ENCODE results near the gene SLC40A1. TPM values are rescaled to one million over a fixed set of nuclear protein-coding genes. Genes with fewer than 3 reads are reported as not detected.

SLC40A1 gene, protein sequence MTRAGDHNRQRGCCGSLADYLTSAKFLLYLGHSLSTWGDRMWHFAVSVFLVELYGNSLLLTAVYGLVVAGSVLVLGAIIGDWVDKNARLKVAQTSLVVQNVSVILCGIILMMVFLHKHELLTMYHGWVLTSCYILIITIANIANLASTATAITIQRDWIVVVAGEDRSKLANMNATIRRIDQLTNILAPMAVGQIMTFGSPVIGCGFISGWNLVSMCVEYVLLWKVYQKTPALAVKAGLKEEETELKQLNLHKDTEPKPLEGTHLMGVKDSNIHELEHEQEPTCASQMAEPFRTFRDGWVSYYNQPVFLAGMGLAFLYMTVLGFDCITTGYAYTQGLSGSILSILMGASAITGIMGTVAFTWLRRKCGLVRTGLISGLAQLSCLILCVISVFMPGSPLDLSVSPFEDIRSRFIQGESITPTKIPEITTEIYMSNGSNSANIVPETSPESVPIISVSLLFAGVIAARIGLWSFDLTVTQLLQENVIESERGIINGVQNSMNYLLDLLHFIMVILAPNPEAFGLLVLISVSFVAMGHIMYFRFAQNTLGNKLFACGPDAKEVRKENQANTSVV
- polyA plus RNA-seq (ENCODE audit: insufficient read length in 10 of 10), result 10 to 100 TPM; 31.8 to 55.6 (median 42.3) TPM
- long read RNA-seq, donor 1, transcript SLC40A1-201 (8 exons, 3,442 nt), result major isoform, 10 of 15 reads
- long read RNA-seq, donor 1, partial matches to known transcripts, result 5 of 15 reads
- long read RNA-seq, donor 1, other reads (novel, unspliced or antisense), result 0 of 15 reads
- long read RNA-seq, donor 2, transcript SLC40A1-201 (8 exons, 3,442 nt), result major isoform, 15 of 15 reads
- long read RNA-seq, donor 2, partial matches to known transcripts, result 0 of 15 reads
- long read RNA-seq, donor 2, other reads (novel, unspliced or antisense), result 0 of 15 reads
- long read RNA-seq, donor 3, result 0 reads
- long read RNA-seq, donor 4, partial matches to known transcripts, result 0 of 5 reads
- long read RNA-seq, donor 4, other reads (novel, unspliced or antisense), result 0 of 5 reads
- long read RNA-seq, donor 5, transcript SLC40A1-201 (8 exons, 3,442 nt), result major isoform, 19 of 19 reads
- long read RNA-seq, donor 5, partial matches to known transcripts, result 0 of 19 reads
- long read RNA-seq, donor 5, other reads (novel, unspliced or antisense), result 0 of 19 reads
- long read RNA-seq, donor 6, transcript SLC40A1-201 (8 exons, 3,442 nt), result major isoform, 8 of 9 reads
- long read RNA-seq, donor 6, partial matches to known transcripts, result 0 of 9 reads
- long read RNA-seq, donor 6, other reads (novel, unspliced or antisense), result 0 of 9 reads
- long read RNA-seq, donor 7, transcript SLC40A1-201 (8 exons, 3,442 nt), result major isoform, 10 of 10 reads
- long read RNA-seq, donor 7, partial matches to known transcripts, result 0 of 10 reads
- long read RNA-seq, donor 7, other reads (novel, unspliced or antisense), result 0 of 10 reads
- long read RNA-seq, donor 8, transcript SLC40A1-201 (8 exons, 3,442 nt), result major isoform, 10 of 10 reads
- long read RNA-seq, donor 8, partial matches to known transcripts, result 0 of 10 reads
- long read RNA-seq, donor 8, other reads (novel, unspliced or antisense), result 0 of 10 reads
- long read RNA-seq, donor 9, partial matches to known transcripts, result 0 of 2 reads
- long read RNA-seq, donor 9, other reads (novel, unspliced or antisense), result 0 of 2 reads

DNA sequence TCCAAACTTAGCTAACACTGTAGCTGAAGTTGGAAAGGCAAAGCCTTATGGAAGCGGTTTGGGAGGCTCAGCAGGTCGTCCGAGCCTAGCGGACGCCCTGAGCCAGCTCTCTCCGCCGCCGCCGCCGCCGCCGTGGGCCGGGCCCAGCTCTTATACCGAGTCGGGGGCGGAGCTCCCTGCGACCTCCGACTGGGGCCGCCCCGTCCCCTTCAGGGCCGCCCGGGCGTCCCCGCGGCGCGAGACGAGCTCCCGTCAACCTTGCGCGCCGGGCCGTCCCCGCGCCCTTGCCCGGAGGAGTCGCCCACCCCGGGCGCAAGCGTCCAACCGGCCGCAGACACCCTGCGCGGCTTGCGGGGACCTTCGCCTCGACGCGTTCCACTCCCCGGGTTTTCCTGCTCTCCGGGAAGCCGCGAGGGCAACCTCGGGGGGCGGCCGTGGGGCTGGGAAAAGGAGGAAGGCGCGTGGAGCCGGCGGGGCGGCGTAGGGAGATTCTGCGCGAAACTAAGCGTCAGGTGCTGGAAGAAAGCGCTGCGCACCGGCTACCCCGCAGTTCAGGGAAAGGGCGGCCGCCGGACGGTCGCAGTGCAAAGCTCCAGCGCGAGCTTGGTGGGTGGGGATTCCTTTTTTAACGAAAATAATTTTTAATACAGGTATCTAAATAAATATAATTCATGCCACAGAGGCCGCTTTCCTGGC lies at the start of gene SLC40A1:
Gene SLC40A1, minus strand, starts transcription at position 129 of the 696 bp plus-strand sequence. CDS start 326 bp downstream, outside the sequence.
- peak; percentile 75 to 95 (median 86) for DNase-seq

DNA sequence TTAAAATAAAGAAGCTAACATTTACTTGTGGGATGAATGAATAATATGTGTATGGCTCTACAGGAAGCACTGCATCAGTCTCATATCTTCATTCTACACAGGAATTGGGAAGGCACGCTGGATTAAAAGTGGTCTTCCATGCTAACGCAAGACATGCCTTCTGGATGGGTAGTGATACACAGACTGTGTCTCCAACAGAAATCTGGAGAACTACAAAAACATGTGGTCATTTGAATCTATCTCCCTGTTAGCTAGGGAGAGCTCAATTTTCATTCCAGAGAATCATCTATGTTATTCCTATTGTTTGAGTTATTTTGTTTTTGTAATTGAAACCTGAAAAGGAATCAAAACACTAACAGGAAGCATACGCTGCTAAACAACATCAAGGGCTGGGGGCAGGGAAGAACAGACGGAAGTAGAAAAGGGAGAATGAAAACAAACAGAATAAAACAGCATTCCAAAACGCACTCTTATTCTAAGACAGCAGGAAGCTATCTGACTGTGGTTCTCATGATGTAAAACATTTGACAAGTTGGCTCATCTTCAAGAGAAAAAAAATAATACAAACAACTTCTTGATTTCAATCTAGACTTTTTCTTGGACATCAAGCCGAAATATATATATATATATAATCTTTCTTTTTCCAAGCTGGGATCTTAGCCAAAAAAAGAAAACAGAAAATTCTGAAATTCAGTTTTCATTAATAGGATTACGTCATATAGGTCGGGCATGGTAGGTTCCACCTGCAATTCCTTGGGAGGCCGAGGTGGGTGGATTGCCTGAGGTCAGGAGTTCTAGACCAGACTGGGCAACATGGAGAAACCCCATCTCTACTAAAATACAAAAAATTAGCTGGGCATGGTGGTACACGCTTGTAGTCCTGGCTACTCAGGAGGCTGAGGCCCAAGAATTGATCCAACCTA lies 49.2 kb upstream of the SLC40A1 start:
- peak in 1 of 3 donors; percentile 55 for DNase-seq

DNA sequence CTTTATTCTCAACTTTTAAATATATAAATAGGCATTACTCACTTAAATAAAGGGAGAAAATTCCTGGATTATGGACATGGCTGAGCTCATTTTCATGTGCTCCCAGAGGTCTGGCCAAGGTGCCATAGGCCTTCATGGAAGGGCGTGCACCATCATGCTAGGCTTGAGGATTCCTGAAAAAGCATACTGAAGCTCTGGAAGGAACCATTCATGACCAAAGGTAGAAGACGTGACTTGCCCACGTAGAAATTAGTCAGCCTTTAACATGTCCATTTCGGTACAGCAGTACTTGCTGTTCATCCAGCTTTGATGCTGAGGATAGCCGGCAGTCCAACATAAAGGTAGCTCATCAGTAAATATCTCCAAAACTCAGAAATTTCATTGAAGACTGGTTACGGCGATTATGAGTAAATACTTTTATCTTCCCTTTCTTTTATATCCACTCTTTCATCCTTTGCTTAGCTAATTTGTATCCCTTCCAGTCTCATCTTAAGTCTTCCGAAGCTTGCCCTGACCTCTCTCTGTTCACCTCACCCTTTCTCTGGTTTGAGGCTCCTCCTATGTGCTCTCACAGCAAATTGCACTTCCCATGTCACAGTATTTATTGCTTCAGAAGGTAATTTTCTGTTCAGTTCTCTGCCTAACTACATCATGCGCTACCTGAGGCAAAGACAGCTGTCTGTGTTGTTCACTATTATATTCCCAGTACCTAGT lies 48.4 kb upstream of the SLC40A1 start:
- DNase-seq, result no peak

DNA sequence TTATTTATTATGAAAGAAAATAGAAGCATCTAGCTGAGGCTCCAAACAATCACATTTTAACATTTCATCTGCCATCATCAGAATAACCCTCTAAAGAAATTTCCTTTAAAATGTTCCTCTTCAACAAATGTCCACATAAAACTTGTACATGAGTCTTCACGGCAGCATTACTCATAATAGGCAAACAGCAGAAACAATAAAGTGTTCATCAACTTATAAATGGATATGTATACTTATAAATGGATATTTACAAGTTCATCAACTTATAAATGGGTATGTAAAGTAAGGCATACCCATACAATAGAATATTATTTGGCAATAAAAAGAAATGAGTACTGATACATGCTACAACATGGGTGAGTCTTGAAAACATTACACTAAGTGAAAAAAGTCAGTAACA lies 47.2 kb upstream of the SLC40A1 start:
- no peak for DNase-seq

DNA sequence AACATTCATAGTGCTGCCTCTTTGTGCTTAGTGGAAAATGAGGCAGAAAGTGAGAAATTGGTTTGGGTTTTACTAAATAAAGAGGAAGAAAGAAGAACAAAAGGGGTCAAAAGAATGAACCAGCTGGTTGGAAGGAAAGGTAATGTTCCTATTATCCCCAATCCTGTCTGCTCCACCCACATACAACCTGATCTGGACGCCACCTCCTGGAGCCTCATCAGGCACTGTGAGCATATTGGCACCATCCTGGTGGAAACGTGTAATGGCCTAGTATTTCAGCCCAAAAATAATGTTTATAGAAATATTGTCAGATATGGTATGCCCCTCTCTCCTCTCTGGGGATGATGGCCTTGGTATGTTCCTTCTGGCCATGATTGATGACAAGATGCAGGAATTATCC lies 45.0 kb upstream of the SLC40A1 start:
- DNase-seq, result no peak

DNA sequence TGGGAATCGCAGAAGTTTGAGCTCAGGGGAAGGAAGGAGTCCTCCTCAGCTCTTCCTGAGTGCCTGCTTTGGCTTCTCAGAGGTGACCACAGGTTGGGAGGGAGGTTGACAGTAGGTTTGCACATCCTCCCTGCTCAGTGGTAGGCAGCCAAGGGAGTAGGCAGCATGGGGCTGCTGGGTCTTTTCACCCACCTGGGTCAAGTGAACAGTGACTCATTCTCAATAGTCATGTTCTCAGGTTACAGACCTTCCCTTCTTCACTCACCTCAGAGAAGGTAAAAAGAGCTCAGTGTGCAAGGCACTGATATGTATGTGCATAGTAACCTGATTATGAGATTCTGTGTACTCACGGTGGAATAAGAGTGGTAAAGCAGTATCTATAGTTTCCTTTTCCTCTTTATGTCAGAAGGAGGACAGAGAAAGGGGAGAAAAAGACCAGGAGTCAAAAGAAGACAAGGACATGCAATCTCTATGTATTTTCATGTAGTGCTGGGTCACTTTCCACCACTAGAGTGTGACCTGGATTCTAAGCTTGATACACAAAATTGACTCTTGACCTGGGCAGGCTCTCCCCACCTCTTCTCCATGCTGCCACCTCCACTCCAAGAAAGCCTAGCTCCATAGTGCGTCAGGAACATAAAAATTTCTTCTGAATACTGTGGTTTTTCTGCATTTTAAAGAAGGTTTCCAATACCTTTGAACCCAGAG lies 44.2 kb upstream of the SLC40A1 start:
- DNase-seq, result no peak

DNA sequence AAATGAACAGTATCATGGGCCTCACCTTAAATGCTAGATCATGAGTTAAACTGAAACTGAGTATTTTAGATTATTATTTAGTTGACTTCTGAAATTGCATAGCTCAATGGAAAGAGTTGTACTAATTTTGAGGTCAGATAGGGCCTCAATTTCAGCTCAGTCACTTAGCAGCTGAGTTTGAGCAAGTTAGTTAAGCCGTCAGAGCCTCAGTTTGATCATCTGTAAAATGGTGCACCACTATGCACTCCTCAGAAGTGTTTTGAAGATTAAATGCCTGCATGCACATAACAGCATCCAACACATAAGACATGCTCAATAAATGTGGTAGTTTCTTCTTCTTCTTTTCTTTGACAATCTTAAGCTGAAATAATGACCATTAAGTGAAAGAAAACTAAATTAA lies 42.5 kb upstream of the SLC40A1 start:
- no peak for DNase-seq

DNA sequence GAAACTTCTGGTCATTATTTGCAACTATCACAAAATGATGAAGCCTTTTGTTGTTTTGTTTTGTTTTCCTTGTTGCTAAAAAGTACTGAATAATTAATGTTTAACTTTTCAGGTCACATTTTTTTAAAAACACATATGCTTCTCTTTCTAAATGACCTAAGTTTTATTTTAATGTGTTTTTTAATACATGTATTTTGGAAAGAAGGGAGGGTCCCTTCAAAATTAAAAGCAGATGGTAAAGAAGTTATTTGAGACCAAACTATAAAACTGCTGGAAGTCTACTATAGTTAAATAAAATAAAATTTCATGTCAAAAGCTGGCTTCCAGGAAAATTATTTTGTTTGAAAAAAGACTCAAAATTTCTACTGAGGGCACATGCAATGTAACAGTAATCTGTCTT lies 41.2 kb upstream of the SLC40A1 start:
- DNase-seq, result peak in 1 of 3 donors; percentile 54

DNA sequence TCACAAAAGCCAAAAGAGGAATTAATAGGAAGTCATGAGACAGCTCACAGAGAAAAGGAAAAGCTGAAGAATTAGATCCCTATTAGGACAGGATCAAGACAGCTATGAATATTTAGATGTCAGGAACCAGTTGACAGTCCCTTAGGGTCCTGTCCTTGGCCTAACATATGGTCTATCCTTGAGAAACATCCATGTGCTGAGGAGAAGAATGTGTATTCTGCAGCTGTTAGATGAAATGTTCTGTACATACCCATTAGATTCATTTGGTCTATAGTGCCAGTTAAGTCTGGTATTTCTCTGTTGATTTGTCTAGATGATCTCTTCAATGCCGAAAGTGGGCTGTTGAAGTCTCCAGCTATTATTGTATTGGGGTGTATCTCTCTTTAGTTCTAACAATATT lies 37.6 kb upstream of the SLC40A1 start:
- DNase-seq, result no peak

DNA sequence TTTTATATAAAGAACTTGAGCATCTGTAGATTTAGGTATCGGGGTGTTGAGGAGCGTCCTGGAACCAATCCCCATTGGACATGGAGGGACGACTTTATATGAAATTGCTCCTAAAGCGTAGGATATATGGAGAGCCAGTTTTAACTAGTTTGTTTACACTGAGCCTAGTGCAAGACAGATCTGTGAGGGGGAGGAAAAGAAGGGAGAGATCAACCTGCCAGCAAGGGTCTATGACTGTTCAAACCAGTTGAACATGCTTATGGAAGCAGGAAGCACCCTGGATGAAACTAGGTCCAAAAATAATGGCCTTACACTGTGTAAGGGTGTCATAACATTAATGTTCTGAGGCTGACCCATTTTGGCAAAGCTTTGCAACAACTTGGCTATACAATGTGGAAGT lies 34.0 kb upstream of the SLC40A1 start:
- no peak for DNase-seq

DNA sequence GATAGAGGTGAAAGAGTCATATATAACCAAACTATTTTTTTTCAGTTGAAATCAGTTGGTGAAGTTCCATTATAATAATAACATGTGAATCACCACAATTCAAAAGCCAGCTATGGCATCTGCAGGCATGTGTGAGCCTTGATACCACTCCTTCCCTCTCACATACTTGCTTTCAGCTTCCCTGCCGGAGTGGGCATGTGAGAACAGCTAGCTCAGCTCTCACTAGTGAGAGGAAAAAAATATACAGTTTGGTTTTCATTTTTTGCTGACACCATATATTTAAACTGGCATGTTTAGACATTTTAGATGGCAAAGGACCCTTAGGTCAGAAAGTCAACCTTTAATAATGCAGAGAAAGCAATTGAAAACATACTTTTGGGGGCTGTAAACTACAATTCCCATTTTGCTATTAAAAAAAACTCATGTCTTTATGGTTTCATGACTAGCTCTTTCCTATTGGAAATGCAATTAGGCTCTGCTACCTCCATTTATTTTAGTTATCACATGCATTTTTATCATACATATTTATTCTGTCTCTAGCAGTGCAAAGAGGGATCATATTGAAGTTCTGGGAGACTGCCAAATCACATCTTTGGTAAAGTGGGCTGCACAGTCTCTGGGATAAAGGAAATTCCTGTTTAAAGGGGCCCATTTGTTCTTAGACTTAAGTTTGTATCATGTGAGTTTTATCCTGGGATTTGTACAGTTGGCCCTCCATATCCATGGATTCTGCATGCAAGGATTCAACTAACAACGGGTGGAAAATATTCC lies 33.2 kb upstream of the SLC40A1 start:
- peak in 1 of 3 donors; percentile 39 for DNase-seq

DNA sequence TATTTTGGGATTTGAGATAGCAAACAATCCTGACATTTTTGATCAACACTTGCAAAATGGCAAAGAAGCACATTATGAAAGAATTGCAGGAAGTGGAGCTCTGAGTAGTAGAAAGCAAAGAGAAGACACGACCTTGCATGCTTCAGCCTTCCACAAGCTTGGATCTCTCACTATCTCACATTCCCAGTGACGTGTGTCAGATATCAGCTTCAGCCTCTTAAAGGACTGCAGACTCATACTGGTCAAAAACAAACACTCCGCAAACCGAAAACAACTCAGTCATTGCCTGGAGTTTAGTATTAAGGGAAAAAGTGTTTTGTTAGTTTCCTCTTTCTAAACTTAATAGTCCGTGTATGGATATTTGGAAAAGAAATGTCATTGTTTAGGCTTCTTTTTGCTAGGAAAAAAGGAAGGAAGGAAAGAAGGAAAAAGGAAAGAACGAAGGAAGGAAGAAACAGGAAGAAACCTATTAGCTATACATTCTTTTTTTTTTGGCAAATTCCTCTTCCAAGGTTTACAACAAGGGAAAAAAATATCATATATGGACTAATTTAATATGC lies 32.6 kb upstream of the SLC40A1 start:
- DNase-seq, result peak in 2 of 3 donors; percentile 43 to 50

DNA sequence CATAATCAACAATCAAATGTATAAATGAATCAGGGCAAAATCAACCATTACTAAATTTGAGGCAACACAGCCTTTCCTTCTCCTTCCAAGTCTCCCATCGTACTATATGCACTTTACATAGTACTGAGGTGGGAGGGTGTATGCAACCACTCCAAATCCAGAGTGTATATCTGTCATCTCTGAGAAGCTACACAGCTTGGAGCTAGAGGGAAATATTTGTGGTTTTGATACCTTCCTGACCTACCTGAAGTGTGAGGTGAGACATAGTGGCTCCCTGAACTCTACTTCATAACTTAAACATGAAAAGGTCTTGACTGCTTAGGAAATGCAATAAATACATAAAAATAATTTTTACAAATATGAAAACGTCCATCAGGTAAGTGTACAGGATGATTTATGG lies 30.1 kb upstream of the SLC40A1 start:
- DNase-seq, result no peak

DNA sequence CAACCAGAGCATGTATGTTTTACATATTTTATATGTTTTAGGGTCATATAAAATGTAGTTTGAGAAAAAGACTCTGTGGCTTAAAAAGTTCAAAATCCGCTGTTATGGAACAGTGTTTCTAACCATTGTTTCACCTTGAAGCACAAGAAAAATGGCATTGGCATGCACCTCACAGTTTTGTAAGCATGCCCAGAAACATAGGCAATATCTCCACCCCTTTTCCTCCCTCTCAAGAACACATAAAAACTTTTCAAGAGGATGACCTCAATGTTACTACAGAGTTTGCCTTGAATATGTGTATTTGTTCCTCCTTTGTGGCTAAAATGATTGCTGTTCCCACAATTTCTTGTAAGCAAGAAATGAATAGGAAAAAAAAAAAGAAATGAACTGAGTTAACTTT lies 29.3 kb upstream of the SLC40A1 start:
- DNase-seq, result no peak

DNA sequence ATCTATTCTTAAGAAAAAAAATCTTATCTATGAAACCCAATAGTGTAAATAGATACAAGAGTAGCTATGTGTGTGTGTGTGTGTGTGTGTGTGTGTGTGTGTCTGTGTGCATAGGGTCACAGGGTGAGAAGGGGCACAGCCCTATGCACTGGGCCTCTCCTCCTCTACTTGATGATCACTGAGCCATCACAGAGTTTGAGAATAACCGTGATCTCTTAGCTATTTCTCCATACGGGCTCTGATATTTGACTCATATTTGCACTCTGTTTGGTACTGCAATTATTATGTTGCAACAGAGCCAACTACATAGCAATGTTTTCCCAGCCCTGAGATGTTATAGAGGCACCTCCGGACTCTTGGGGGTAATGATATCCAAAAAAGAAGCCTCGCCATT lies 28.8 kb upstream of the SLC40A1 start:
- DNase-seq, result no peak

DNA sequence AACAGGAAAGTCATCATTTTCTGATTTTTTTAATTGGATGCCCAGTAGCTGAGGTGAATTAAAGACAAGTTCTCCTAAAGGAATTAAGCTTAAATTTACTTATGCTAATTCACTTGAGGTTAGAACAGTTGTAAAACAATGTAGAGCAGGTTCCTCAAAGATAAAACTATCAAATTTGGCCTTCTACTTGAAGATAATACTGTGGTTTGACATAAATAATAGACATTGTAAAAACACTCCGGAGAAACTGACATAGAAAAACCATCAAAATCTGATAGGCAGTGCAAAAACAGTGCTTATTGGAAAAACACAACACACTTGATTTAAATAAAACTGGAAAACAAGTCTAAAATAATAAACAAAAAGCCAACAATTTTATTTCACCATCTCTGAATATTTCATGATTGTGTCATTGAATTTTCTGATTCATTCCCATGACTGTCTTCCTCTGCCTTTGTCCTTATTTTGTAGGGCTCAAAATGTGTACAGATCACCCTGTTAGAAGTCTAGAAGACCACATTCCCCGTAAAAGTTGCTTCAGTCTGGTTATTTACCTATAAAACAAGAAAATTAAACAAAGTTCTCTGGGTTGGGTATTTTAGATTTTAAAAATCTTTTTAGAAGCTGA lies 28.3 kb upstream of the SLC40A1 start:
- no peak for DNase-seq

All from muscle of back (tissue), 13 donors.